ENCODE results near the gene TRAPPC10. TPM values are rescaled to one million over a fixed set of nuclear protein-coding genes. Genes with fewer than 3 reads are reported as not detected.

TRAPPC10 gene
- total RNA-seq, 1 experiment from 2014 or later = 31.5 TPM

DNA sequence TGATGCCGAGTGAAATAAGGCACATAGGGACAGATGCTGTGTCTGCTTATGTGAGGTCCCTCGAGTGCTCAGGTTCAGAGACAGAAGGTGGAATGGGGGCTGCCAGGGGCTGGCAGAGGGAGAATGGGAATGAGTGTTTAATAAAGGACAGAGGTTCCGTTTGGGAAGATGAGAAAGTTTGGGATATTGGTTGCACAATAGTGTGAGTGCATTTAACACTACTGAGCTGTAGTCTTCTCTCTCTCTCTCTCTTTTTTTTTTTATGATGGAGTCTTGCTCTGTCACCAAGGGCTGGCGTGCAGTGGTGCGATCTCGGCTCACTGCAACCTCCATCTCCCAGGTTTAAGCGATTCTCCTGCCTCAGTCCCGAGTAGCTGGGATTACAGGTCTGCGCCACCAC lies 44.9 kb downstream of the TRAPPC10 start:
- ChIA-PET POLR2A (no interaction called here), CTCF (no interaction called here), RAD21 (ENCODE audit: low non-redundant PET in 1 of 2, low total read pairs in 2 of 2, uncharacterized antibody in 2 of 2, unreplicated experiment in 2 of 2) (no interaction called here)
- Histone ChIP-seq H2AFZ (ENCODE audit: low read depth, low read length, poor library complexity, severe bottlenecking) (no peak overlapping the region), H3K27ac (ENCODE audit: low read depth, low read length) (no peak overlapping the region), H3K36me3 (ENCODE audit: control insufficient read depth in 1 of 2, insufficient read depth in 2 of 2, low read length in 2 of 2) (peaks cover 3 to 6% of the 10 kb centered on the region in 2 experiments; a peak in 2 of 4 replicates), H3K9ac (ENCODE audit: low read length) (no peak overlapping the region), H3K79me2 (ENCODE audit: insufficient read depth, low read length) (peaks cover 21% of the 10 kb centered on the region; the same call in 1 of the 2 replicates), H4K20me1 (ENCODE audit: insufficient read depth) (no peaks in the 10 kb centered on the region), H3K4me3 (replicated peaks in 1 of 2; ENCODE audit: low read depth in 1 of 2, low read length in 2 of 2) (no peak overlapping the region), H3K9me2 (ENCODE audit: insufficient read depth) (no peaks in the 10 kb centered on the region), H3K9me3 (ENCODE audit: control insufficient read depth in 1 of 2, insufficient read depth in 1 of 2, low read depth in 1 of 2, low read length in 2 of 2) (no peaks in the 10 kb centered on the region), H3K4me2 (ENCODE audit: low read length) (no peak overlapping the region), H3K4me1 (ENCODE audit: control insufficient read depth in 1 of 2, insufficient read depth in 2 of 2, low read length in 2 of 2) (peaks cover 4% of the 10 kb centered on the region in 2 experiments; a peak in 2 of 4 replicates), H3K27me3 (ENCODE audit: insufficient read depth, low read length) (no peaks in the 10 kb centered on the region)
- no TSS peak for BruUV-seq (replicated peaks)
- no peak for TF ChIP-seq ZNF274 (IDR thresholded peaks at IDR 0.05; ENCODE audit: low read depth, low read length)
- TF ChIP-seq CBX3 (IDR thresholded peaks at IDR 0.05; ENCODE audit: low read depth) = no peak
- no peak for TF ChIP-seq YY1 (IDR thresholded peaks at IDR 0.05; ENCODE audit: extremely low read depth, insufficient replicate concordance, low read depth, low read length)
- TF ChIP-seq POLR2AphosphoS5 (IDR thresholded peaks at IDR 0.05; ENCODE audit: low read depth, low read length) = no peak
- TF ChIP-seq POLR2A (IDR thresholded peaks at IDR 0.05; ENCODE audit: borderline replicate concordance, extremely low read depth, insufficient read depth, insufficient read length) = no peak
- TF ChIP-seq, protein P1, sequence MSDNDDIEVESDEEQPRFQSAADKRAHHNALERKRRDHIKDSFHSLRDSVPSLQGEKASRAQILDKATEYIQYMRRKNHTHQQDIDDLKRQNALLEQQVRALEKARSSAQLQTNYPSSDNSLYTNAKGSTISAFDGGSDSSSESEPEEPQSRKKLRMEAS (IDR thresholded peaks at IDR 0.05) = no peak
- no peak for TF ChIP-seq EGR1 (IDR thresholded peaks at IDR 0.05; ENCODE audit: low read depth)
- TF ChIP-seq, protein P2, sequence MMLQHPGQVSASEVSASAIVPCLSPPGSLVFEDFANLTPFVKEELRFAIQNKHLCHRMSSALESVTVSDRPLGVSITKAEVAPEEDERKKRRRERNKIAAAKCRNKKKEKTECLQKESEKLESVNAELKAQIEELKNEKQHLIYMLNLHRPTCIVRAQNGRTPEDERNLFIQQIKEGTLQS (IDR thresholded peaks at IDR 0.05) = no peak
- TF ChIP-seq, protein P3, sequence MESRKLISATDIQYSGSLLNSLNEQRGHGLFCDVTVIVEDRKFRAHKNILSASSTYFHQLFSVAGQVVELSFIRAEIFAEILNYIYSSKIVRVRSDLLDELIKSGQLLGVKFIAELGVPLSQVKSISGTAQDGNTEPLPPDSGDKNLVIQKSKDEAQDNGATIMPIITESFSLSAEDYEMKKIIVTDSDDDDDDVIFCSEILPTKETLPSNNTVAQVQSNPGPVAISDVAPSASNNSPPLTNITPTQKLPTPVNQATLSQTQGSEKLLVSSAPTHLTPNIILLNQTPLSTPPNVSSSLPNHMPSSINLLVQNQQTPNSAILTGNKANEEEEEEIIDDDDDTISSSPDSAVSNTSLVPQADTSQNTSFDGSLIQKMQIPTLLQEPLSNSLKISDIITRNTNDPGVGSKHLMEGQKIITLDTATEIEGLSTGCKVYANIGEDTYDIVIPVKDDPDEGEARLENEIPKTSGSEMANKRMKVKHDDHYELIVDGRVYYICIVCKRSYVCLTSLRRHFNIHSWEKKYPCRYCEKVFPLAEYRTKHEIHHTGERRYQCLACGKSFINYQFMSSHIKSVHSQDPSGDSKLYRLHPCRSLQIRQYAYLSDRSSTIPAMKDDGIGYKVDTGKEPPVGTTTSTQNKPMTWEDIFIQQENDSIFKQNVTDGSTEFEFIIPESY (IDR thresholded peaks at IDR 0.05; ENCODE audit: extremely low read depth, insufficient replicate concordance, low read length) = no peak
- no peak for TF ChIP-seq ELF1 (IDR thresholded peaks at IDR 0.05; ENCODE audit: borderline replicate concordance, low read depth)
- no peak for TF ChIP-seq RAD21 (IDR thresholded peaks at IDR 0.05; ENCODE audit: low read depth)
- no peak for TF ChIP-seq EZH2 (IDR thresholded peaks at IDR 0.05)
- no peak for ATAC-seq
- intact Hi-C loops (cut with micrococcal nuclease) = no loop called here
- DNase-seq (ENCODE audit: low read depth, low spot score) = no peak
